ENCODE measurements around the gene TNIK.

TNIK gene

DNA sequence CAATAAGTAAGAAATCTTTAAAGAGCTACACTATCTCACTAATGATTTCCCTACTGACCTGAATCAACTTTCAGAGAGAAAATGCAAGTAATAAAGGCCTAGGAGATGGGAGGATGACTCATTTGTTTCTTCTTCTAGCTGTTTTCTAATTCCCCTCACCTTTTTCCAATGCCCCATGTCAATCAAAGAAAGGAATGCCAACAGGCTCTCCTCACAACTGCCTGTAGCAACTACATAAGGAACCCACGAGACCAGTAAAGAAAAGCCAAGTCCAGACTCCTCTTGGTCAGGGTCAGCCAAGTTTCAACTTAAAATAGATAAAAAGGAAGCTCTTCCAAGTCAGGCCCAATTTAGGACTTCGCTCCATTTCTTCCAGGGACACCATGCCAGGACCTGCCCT, 201.9 kb downstream of the TNIK start:
- ATAC-seq (ENCODE audit: low read depth) (no peak), DNase-seq (ENCODE audit: low spot score) (no peak)
- Histone ChIP-seq H3K4me3 (ENCODE audit: severe bottlenecking) (no peak overlapping the region), H3K36me3 (ENCODE audit: low read depth) (no peaks in the 10 kb centered on the region), H3K9me3 (ENCODE audit: severe bottlenecking) (no peaks in the 10 kb centered on the region), H3K4me1 (ENCODE audit: insufficient read depth, poor library complexity, severe bottlenecking) (peaks cover 21% of the 10 kb centered on the region), H3K27ac (ENCODE audit: poor library complexity, severe bottlenecking) (no peak overlapping the region), H3K27me3 (ENCODE audit: insufficient read depth, poor library complexity, severe bottlenecking) (no peaks in the 10 kb centered on the region)
- TF ChIP-seq, protein P1, sequence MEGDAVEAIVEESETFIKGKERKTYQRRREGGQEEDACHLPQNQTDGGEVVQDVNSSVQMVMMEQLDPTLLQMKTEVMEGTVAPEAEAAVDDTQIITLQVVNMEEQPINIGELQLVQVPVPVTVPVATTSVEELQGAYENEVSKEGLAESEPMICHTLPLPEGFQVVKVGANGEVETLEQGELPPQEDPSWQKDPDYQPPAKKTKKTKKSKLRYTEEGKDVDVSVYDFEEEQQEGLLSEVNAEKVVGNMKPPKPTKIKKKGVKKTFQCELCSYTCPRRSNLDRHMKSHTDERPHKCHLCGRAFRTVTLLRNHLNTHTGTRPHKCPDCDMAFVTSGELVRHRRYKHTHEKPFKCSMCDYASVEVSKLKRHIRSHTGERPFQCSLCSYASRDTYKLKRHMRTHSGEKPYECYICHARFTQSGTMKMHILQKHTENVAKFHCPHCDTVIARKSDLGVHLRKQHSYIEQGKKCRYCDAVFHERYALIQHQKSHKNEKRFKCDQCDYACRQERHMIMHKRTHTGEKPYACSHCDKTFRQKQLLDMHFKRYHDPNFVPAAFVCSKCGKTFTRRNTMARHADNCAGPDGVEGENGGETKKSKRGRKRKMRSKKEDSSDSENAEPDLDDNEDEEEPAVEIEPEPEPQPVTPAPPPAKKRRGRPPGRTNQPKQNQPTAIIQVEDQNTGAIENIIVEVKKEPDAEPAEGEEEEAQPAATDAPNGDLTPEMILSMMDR (IDR thresholded peaks at IDR 0.05; ENCODE audit: poor library complexity, severe bottlenecking) = no peak

DNA sequence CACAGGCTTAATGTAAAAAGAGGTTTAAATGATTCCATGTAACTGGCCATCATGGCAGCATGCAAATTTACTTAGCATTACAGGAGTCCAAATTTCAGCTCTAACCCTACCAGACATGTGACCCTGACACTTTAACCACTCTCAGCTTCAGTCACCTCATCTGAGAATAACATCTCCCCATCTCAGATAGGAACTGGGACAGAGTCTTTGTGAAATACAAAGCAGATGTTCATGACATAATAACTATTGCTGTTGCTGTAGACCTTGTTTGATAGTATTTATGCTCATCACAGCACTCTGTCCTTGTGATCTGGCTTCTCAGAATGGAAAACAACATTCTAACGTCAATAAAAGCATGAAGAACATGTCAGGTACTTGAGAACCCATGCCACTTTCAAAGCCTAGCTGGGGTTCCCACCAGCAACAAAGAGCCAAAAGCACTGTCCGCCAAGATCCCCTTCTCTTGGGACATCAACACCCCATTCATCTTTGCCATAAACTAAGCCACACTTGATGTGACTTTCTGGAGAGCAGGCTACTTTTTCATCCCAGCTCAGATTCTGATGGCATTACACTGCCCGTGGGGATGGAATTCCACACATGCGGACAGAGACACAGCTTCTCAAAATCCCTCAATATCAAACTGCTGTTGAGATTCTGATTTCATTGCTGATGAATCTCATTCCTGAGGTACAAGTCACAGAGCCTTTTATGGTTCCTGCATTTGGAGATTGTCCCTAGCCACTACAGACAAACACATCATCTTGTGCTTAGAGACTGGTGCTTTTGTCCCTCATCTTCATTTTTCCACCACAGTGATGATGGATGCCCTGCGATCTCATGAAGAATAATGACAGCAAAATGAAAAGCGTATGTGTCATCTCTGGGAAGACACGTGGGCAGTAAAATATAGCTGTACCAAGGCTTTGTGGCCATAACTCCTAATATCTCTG, 202.7 kb downstream of the TNIK start:
- no peak for ATAC-seq (ENCODE audit: low read depth)
- no peaks in the 10 kb centered on the region for H3K9me3 ChIP-seq (ENCODE audit: severe bottlenecking)
- peaks cover 21% of the 10 kb centered on the region for H3K4me1 ChIP-seq (ENCODE audit: insufficient read depth, poor library complexity, severe bottlenecking)
- H3K27me3 ChIP-seq (ENCODE audit: insufficient read depth, poor library complexity, severe bottlenecking) = no peaks in the 10 kb centered on the region
- no peak overlapping the region for H3K27ac ChIP-seq (ENCODE audit: poor library complexity, severe bottlenecking)
- no peak overlapping the region for H3K4me3 ChIP-seq (ENCODE audit: severe bottlenecking)
- no peaks in the 10 kb centered on the region for H3K36me3 ChIP-seq (ENCODE audit: low read depth)
- TF ChIP-seq, protein P1 (IDR thresholded peaks at IDR 0.05; ENCODE audit: poor library complexity, severe bottlenecking) = no peak
- DNase-seq (ENCODE audit: low spot score) = no peak

DNA sequence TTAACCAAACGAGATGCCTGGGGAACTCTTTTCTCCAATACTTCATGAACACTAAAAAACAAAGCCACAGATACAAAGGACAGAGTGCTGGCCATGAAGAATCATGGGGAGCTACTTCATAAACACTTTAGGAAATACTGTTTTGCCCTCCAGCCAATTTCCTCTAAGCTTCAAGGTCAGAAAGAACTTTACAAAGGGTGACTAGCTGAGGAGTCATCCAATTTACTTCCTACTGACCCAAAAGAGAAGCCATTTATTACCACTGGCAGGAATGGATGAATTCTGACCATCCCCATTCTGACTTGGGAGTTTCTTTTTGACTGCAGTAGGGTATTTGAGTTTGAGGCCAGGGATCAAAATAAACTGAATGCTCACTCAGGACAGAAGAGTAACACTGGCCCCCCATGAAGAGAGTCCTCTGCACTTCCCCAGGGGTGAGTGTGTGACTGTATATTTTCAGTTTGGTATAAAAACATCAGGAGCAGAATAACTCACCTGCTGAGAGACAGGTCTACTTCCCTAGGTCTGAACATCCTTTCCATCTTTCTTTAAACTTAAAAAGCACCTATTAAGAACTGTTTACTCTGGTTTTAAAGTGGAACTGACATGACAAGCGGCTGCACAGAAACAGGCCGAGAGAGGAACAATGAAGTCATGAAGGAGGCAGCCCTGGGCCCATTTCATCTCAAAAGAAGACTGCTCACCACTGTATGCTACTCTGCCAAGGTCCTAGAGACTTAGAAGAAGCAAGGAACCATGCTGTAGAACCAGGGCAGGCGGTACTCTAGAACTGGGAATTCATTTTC, 203.6 kb downstream of the TNIK start:
- Histone ChIP-seq H3K4me1 (ENCODE audit: insufficient read depth, poor library complexity, severe bottlenecking) (peaks cover 18% of the 10 kb centered on the region), H3K27ac (ENCODE audit: poor library complexity, severe bottlenecking) (no peak overlapping the region), H3K36me3 (ENCODE audit: low read depth) (no peaks in the 10 kb centered on the region), H3K27me3 (ENCODE audit: insufficient read depth, poor library complexity, severe bottlenecking) (no peaks in the 10 kb centered on the region), H3K9me3 (ENCODE audit: severe bottlenecking) (no peaks in the 10 kb centered on the region), H3K4me3 (ENCODE audit: severe bottlenecking) (no peak overlapping the region)
- TF ChIP-seq, protein P1 (IDR thresholded peaks at IDR 0.05; ENCODE audit: poor library complexity, severe bottlenecking) = no peak
- ATAC-seq (ENCODE audit: low read depth) (0 out of 3 replicates have a peak, but pooled peaks have one; percentile 48), DNase-seq (ENCODE audit: low spot score) (no peak)

DNA sequence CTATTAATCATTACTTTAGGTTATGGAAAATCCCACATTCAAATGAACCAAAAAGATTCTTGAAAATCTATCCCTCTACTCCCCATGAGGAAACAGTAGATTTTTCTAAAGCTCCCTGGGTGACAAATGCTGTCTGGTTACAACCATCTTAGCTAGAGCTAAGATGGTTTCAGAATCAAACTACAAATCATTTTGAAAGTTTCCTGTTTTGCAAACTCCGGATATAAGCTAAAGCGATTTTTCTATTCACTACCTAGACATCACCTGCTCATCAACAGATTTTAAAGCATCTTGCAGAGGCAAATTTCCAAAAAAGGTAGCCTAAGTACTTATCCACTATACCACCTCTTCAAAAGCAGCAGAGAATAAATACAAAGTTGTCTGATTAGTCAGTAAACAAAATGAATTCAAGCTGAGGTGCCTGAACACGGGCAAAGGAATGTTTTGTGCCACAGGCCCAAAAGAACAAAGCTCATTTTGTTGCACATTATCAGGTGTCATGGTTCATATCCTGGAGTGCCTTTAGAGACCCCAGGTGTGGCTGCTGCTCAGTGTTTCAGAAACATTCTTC, 204.9 kb downstream of the TNIK start:
- no peak overlapping the region for H3K27ac ChIP-seq (ENCODE audit: poor library complexity, severe bottlenecking)
- H3K4me3 ChIP-seq (ENCODE audit: severe bottlenecking) = no peak overlapping the region
- H3K9me3 ChIP-seq (ENCODE audit: severe bottlenecking) = no peaks in the 10 kb centered on the region
- H3K36me3 ChIP-seq (ENCODE audit: low read depth) = no peaks in the 10 kb centered on the region
- no peaks in the 10 kb centered on the region for H3K27me3 ChIP-seq (ENCODE audit: insufficient read depth, poor library complexity, severe bottlenecking)
- ATAC-seq (ENCODE audit: low read depth) (no peak), DNase-seq (ENCODE audit: low spot score) (no peak)
- TF ChIP-seq, protein P1 (IDR thresholded peaks at IDR 0.05; ENCODE audit: poor library complexity, severe bottlenecking) = no peak
- peaks cover 8% of the 10 kb centered on the region for H3K4me1 ChIP-seq (ENCODE audit: insufficient read depth, poor library complexity, severe bottlenecking)

All from RWPE2 (cell line).